Liver (tissue), 3 donors: ENCODE data around the gene OSBPL10.

Source experiments
- CTCF ChIP-seq: fragments of 150-350 bp; IDR thresholded peaks from 2 replicates; pipeline ENCODE4 v1.5.1; 2017; ENCODE audit warnings: improper control_type of control experiment, low read depth, low read length; ENCODE audit not compliant: missing input control
- FOXA1 ChIP-seq: IDR thresholded peaks from 2 replicates; pipeline ENCODE4 v1.6.1; 2016; ENCODE audit warnings: antibody characterized with exemption
- GABPA ChIP-seq, 2 donors: IDR thresholded peaks in 1 of 2; conservative IDR thresholded peaks in 1 of 2; 2 replicates each; pipeline ENCODE4 v1.6.1; 2016; ENCODE audit warnings: antibody characterized with exemption in 2 of 2, mild to moderate bottlenecking in 1 of 2, moderate library complexity in 1 of 2
- HNF4G ChIP-seq: IDR thresholded peaks from 2 replicates; pipeline ENCODE4 v1.6.1; 2016; ENCODE audit warnings: antibody characterized with exemption
- JUND ChIP-seq, 2 donors: IDR thresholded peaks; 2 replicates each; pipeline ENCODE4 v1.6.1; 2016; ENCODE audit warnings: antibody characterized with exemption in 2 of 2
- MAX ChIP-seq: IDR thresholded peaks from 2 replicates; pipeline ENCODE4 v1.6.1; 2016; ENCODE audit warnings: antibody characterized with exemption
- NR2F2 ChIP-seq: IDR thresholded peaks from 2 replicates; pipeline ENCODE4 v1.6.1; 2016; ENCODE audit warnings: antibody characterized with exemption
- RAD21 ChIP-seq, 2 donors: IDR thresholded peaks; 2 replicates each; pipeline ENCODE4 v1.6.1; 2016; ENCODE audit warnings: antibody characterized with exemption in 2 of 2, mild to moderate bottlenecking in 2 of 2
- REST ChIP-seq: IDR thresholded peaks from 2 replicates; pipeline ENCODE4 v1.6.1; 2016; ENCODE audit warnings: antibody characterized with exemption, mild to moderate bottlenecking
- SP1 ChIP-seq: IDR thresholded peaks from 2 replicates; pipeline ENCODE4 v1.6.1; 2018; ENCODE audit warnings: antibody characterized with exemption, mild to moderate bottlenecking
- TAF1 ChIP-seq: conservative IDR thresholded peaks from 2 replicates; pipeline ENCODE4 v1.6.1; 2016; ENCODE audit warnings: antibody characterized with exemption, mild to moderate bottlenecking
- YY1 ChIP-seq: IDR thresholded peaks from 2 replicates; pipeline ENCODE4 v1.6.1; 2016; ENCODE audit warnings: antibody characterized with exemption, mild to moderate bottlenecking
- donor health status: healthy.
- donor health status: healthy.

GRCh38 chr3:31693346-31693745, 287.7 kb downstream of the OSBPL10 start:
- TF ChIP-seq FOXA1 (no peak), GABPA (IDR thresholded peaks at IDR 0.05 in 1 of 2, conservative IDR thresholded peaks at IDR 0.05 in 1 of 2) (no peak), CTCF (no peak), TAF1 (no peak), YY1 (no peak), REST (no peak), SP1 (no peak), MAX (no peak), RAD21 (IDR thresholded peaks at IDR 0.05) (no peak), JUND (IDR thresholded peaks at IDR 0.05) (no peak), HNF4G (no peak), NR2F2 (peak; percentile 1)
